NCI-H1417 (cell line): ENCODE data around the gene GPC5.

Source experiments
- DNase-seq, 3 experiments: peaks; one replicate each; lab custom pipeline; 2025; lab: John Stamatoyannopoulos, UW

The GPC5 gene

GRCh38 chr13:91537376-91537775 is 139.0 kb downstream of the GPC5 start:
- DNase-seq, result no peak

GRCh38 chr13:91539286-91540157 is 141.1 kb downstream of the GPC5 start:
- DNase-seq, result no peak

- no peak for DNase-seq
These were observed 141.8 kb downstream of the GPC5 start for GRCh38 chr13:91540158-91540736.

- no peak for DNase-seq
These were observed 146.3 kb downstream of the GPC5 start for GRCh38 chr13:91544723-91545122.

- no peak for DNase-seq
These were observed 148.5 kb downstream of the GPC5 start for GRCh38 chr13:91546900-91547299.

- no peak for DNase-seq
These were observed 155.2 kb downstream of the GPC5 start for GRCh38 chr13:91553584-91553983.

GRCh38 chr13:91554101-91554500 is 155.7 kb downstream of the GPC5 start:
- DNase-seq, result no peak

- DNase-seq, result no peak
These were observed 159.1 kb downstream of the GPC5 start for GRCh38 chr13:91557328-91558090.

GRCh38 chr13:91563799-91564198 is 165.4 kb downstream of the GPC5 start:
- DNase-seq, result no peak

GRCh38 chr13:91564396-91564795 is 166.0 kb downstream of the GPC5 start:
- no peak for DNase-seq

- DNase-seq, result no peak
These were observed 166.9 kb downstream of the GPC5 start for GRCh38 chr13:91565296-91565695.

GRCh38 chr13:91567485-91568207 is 169.2 kb downstream of the GPC5 start:
- DNase-seq, result no peak

- DNase-seq, result no peak
These were observed 173.3 kb downstream of the GPC5 start for GRCh38 chr13:91571681-91572080.

- DNase-seq, result no peak
These were observed 174.0 kb downstream of the GPC5 start for GRCh38 chr13:91572439-91572838.

- no peak for DNase-seq
These were observed 174.7 kb downstream of the GPC5 start for GRCh38 chr13:91572944-91573598.

GRCh38 chr13:91574766-91575165 is 176.3 kb downstream of the GPC5 start:
- DNase-seq, result no peak

GRCh38 chr13:91576590-91576989 is 178.2 kb downstream of the GPC5 start:
- DNase-seq, result no peak

GRCh38 chr13:91579320-91579719 is 180.9 kb downstream of the GPC5 start:
- no peak for DNase-seq

GRCh38 chr13:91580749-91581148 is 182.3 kb downstream of the GPC5 start:
- no peak for DNase-seq

GRCh38 chr13:91586609-91587008 is 188.2 kb downstream of the GPC5 start:
- no peak for DNase-seq

- DNase-seq, result no peak
These were observed 190.1 kb downstream of the GPC5 start for GRCh38 chr13:91588541-91588940.
